OCI-LY7 (cell line): ENCODE results near the gene EVA1C. TPM values are rescaled to one million over a fixed set of nuclear protein-coding genes. Genes with fewer than 3 reads are reported as not detected.

ENCODE experiments used
- BruUV-seq: library from RNA; stranded (reverse); fragments of 400-500 nt; replicated peaks from 2 replicates; lab custom pipeline; 2021; lab: Mats Ljungman, UMichigan
- CTCF ChIA-PET: fragments of 300-600 bp; sonication (Branson Sonifier 250); formaldehyde crosslinking; loops from one replicate; lab custom pipeline; 2022; ENCODE audit warnings: antibody characterized with exemption; ENCODE audit not compliant: unreplicated experiment; lab: Charles Lee
- POLR2A ChIA-PET: fragments of 300-600 bp; sonication (Branson Sonifier 250); formaldehyde crosslinking; loops from one replicate; lab custom pipeline; 2022; ENCODE audit warnings: antibody characterized with exemption; lab: Charles Lee
- DNase-seq: peaks from one replicate; pipeline ENCODE4 v3.0.0-alpha.2; 2015; ENCODE audit warnings: low spot score
- H2AFZ ChIP-seq: fragments of 200-600 bp; sonication (generic), shearing (Covaris generic); 2 replicates; pipeline ENCODE4 v1.6.1; 2014; ENCODE audit warnings: mild to moderate bottlenecking, antibody characterized with exemption, low read length, moderate library complexity
- H3K27ac ChIP-seq: fragments of 200-600 bp; sonication (generic); 2 replicates; pipeline ENCODE4 v1.5.1; 2014; ENCODE audit warnings: mixed run types, low read depth, mild to moderate bottlenecking, moderate library complexity, low read length, inconsistent platforms; ENCODE audit not compliant: poor library complexity, severe bottlenecking
- H3K36me3 ChIP-seq: fragments of 200-600 bp; sonication (generic); 2 replicates; pipeline ENCODE4 v1.6.1; 2014; ENCODE audit warnings: mild to moderate bottlenecking, antibody characterized with exemption, low read length, moderate library complexity, mixed read lengths; ENCODE audit not compliant: insufficient read depth
- H3K4me1 ChIP-seq: fragments of 200-600 bp; sonication (generic); 2 replicates; pipeline ENCODE4 v1.5.1; 2014; ENCODE audit warnings: mild to moderate bottlenecking, low read length; ENCODE audit not compliant: insufficient read depth, poor library complexity, severe bottlenecking
- H3K4me2 ChIP-seq: fragments of 200-600 bp; sonication (generic); 2 replicates; pipeline ENCODE4 v1.6.1; 2014; ENCODE audit warnings: mild to moderate bottlenecking, low read length
- H3K4me3 ChIP-seq: fragments of 200-600 bp; sonication (generic); 2 replicates; pipeline ENCODE4 v1.5.1; 2014; ENCODE audit warnings: mild to moderate bottlenecking, low read depth, low read length; ENCODE audit not compliant: poor library complexity, severe bottlenecking
- H3K79me2 ChIP-seq: fragments of 200-600 bp; sonication (generic); 2 replicates; pipeline ENCODE4 v1.6.1; 2016; ENCODE audit warnings: low read depth, mild to moderate bottlenecking, low read length, moderate library complexity, mixed read lengths; ENCODE audit not compliant: insufficient read depth
- H3K9me2 ChIP-seq: fragments of 200-600 bp; sonication (generic); 2 replicates; pipeline ENCODE4 v1.6.1; 2016; ENCODE audit warnings: mild to moderate bottlenecking, low read length, mixed read lengths; ENCODE audit not compliant: insufficient read depth
- H3K9me3 ChIP-seq: fragments of 200-600 bp; sonication (generic); 2 replicates; pipeline ENCODE4 v1.6.1; 2014; ENCODE audit warnings: mild to moderate bottlenecking, mixed run types, low read length, mixed read lengths
- H4K20me1 ChIP-seq: fragments of 200-600 bp; sonication (generic); 2 replicates; pipeline ENCODE4 v1.6.1; 2014; ENCODE audit warnings: mild to moderate bottlenecking, antibody characterized with exemption, low read length, moderate library complexity, mixed read lengths; ENCODE audit not compliant: insufficient read depth
- CTCF ChIP-seq: fragments of 200-600 bp; sonication (generic); conservative IDR thresholded peaks from 2 replicates; pipeline ENCODE4 v1.5.1; 2014; ENCODE audit warnings: mild to moderate bottlenecking, antibody characterized with exemption, low read length, moderate library complexity, mixed read lengths
- EZH2phosphoT487 ChIP-seq: fragments of 200-600 bp; sonication (generic); IDR thresholded peaks from 2 replicates; pipeline ENCODE4 v1.6.1; 2018; ENCODE audit warnings: low read depth, borderline replicate concordance, mild to moderate bottlenecking, mixed run types, antibody characterized with exemption, low read length, moderate library complexity, mixed read lengths
- intact Hi-C: fragments of 100-400 bp; cut with micrococcal nuclease; formaldehyde crosslinking; loops from one replicate; pipeline ENCODE4 v1.10.0; 2022; ENCODE audit not compliant: unreplicated experiment
- total RNA-seq, 2 experiments: library from RNA; depleted of rRNA in 1 of 2; stranded (reverse); fragments of >200 nt in 1 of 2; shearing (Covaris generic) in 1 of 2; gene quantifications; 2 replicates each; pipeline ENCODE4 v1.2.3, GENCODE V29; 2014 to 2022

The EVA1C gene
- total RNA-seq, 2 experiments from 2014 or later: not detected

DNA sequence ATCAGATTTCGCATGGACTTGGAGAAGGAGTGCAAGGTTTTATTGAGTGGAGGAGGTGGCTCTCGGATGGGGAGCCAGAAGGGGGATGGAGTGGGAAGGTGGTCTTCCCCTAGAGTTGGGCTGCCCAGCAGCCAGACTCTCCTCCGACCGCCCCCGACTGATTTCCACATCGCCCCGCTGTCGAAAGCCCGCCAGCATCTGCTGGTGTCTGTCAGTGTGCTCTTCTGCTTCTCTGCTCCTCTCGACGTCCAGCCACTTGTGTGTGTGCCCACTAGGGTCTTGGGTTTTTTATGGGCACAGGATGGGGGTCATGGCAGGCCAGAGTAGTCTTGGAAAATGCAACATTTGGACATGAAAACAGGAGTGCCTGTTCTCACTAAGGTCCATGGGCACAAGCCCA lies 40.1 kb downstream of the EVA1C start:
- no peak for TF ChIP-seq EZH2phosphoT487
- no peak for TF ChIP-seq CTCF
- no peak overlapping the region for H3K4me3 ChIP-seq
- H4K20me1 ChIP-seq: no peaks in the 10 kb centered on the region
- H3K27ac ChIP-seq: no peak overlapping the region
- no peaks in the 10 kb centered on the region for H3K4me1 ChIP-seq
- POLR2A ChIA-PET: no interaction called here
- no peak overlapping the region for H3K4me2 ChIP-seq
- no peaks in the 10 kb centered on the region for H3K79me2 ChIP-seq
- no peak for DNase-seq
- BruUV-seq: no TSS peak
- H3K36me3 ChIP-seq: no peaks in the 10 kb centered on the region
- intact Hi-C loops: no loop called here
- H3K9me3 ChIP-seq: no peaks in the 10 kb centered on the region
- no peaks in the 10 kb centered on the region for H3K9me2 ChIP-seq
- CTCF ChIA-PET: no interaction called here
- no peak overlapping the region for H2AFZ ChIP-seq

DNA sequence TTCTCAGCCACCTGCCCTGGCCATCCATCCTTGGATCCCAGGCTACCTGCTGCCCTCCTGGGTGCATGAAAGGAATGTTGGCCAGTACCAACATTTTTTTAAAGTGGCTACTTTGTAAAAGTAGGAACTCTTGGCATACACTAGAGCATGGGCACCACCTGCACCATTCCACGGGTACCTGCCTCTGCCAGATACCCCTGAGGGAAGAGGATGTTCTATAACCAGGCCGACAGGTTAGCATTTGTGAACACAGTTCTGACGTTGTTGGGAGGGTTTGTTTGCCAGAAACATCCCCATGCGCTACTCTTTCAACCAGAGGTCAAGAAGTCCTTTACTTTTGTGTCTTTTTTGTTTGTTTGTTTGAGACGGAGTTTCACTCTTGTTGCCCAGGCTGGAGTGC lies 43.0 kb downstream of the EVA1C start:
- H3K4me2 ChIP-seq: no peak overlapping the region
- no peaks in the 10 kb centered on the region for H3K9me3 ChIP-seq
- CTCF ChIA-PET: no interaction called here
- H3K9me2 ChIP-seq: no peaks in the 10 kb centered on the region
- no peaks in the 10 kb centered on the region for H3K79me2 ChIP-seq
- no peak overlapping the region for H2AFZ ChIP-seq
- BruUV-seq: no TSS peak
- no peak overlapping the region for H3K27ac ChIP-seq
- no peaks in the 10 kb centered on the region for H3K4me1 ChIP-seq
- intact Hi-C loops: no loop called here
- TF ChIP-seq CTCF (no peak), EZH2phosphoT487 (no peak)
- no peak overlapping the region for H3K4me3 ChIP-seq
- DNase-seq: no peak
- no peaks in the 10 kb centered on the region for H4K20me1 ChIP-seq
- H3K36me3 ChIP-seq: no peaks in the 10 kb centered on the region
- POLR2A ChIA-PET: no interaction called here

GRCh38 chr21:32456497-32456918 lies 44.0 kb downstream of the EVA1C start:
- Histone ChIP-seq H3K9me3 (no peaks in the 10 kb centered on the region), H3K27ac (no peak overlapping the region), H2AFZ (no peak overlapping the region), H3K4me2 (no peak overlapping the region), H3K4me1 (no peaks in the 10 kb centered on the region), H3K79me2 (no peaks in the 10 kb centered on the region), H3K9me2 (no peaks in the 10 kb centered on the region), H3K4me3 (no peak overlapping the region), H4K20me1 (no peaks in the 10 kb centered on the region), H3K36me3 (no peaks in the 10 kb centered on the region)
- ChIA-PET CTCF (interaction anchor here (0.5 kb wide), 1 partner anchor 1266 kb away, joined by 3 read pairs; no protein-coding TSS in a partner anchor), POLR2A (no interaction called here)
- no peak for DNase-seq
- intact Hi-C loops: no loop called here
- no peak for TF ChIP-seq EZH2phosphoT487
- TF ChIP-seq CTCF: no peak
- BruUV-seq: no TSS peak
